Hypothalamus (tissue), 51 donors: ENCODE measurements around the gene CGB1.
A peak's percentile ranks its signal among the peaks of the same experiment; 100 is the strongest.
"Not testable (repeated sequence)": the region's sequence is repeated elsewhere in the genome, so short reads cannot be mapped to it uniquely, and the experiment has no call there.

Experiments used
- DNase-seq, 51 donors: peaks; one replicate each; lab custom pipeline; 2025; lab: John Stamatoyannopoulos, UW

The CGB1 gene

GRCh38 chr19:49036815-49037214, at the start of gene CGB1:
Gene CGB1 (minus strand): TSS chr19:49036895. CDS start chr19:49036711, 184 bp downstream.
- not testable (repeated sequence) for DNase-seq

- DNase-seq, result no peak
These were observed 49.6 kb upstream of the CGB1 start for GRCh38 chr19:49086296-49086695.

DNA sequence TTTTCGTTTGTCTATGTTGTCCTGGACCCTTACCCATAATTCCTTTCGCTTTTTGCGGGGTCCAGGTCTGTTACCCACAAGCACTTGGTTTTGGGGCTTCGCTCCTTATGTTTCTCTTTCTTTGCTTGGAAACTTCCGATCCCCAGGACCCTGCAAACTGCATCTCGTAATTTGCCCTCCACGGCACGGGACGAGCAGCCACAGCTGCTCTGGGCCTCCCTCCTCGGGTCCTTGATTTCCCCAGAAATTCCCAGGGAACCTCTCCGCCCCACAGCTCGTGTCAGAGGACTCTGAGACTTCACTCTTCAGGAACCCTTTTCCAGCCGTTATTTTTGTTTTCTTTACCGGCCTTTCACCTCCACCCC, 49.2 kb upstream of the CGB1 start:
- DNase-seq, result no peak

- DNase-seq, result peak; percentile 86 to 100 (median 97)
These were observed 48.5 kb upstream of the CGB1 start, which contains the start of gene SNRNP70 for GRCh38 chr19:49085020-49085867. Gene SNRNP70 (plus strand): TSS chr19:49085451. CDS start chr19:49086415, 964 bp downstream.

GRCh38 chr19:49084206-49085019, 47.7 kb upstream of the CGB1 start:
- DNase-seq, result peak in 1 of 51 donors; percentile 17

DNA sequence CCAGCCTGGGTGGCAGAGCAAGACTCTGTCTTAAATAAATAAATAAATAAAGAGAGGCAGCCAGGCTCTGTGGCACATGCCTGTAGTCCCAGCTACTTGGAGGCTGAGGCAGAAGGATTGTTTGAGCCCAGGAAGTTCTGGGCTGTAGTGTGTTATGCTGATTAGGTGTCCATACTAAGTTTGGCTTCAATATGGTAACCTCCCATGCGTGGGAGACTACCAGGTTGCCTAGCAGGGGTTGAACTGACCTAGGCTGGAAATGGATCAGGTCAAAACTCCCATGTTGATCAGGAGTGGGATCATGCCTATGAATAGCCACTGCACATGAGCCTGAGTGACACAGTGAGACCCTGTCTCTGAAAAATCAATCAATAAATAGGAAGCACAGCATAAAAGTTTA, 44.6 kb upstream of the CGB1 start:
- DNase-seq, result no peak

DNA sequence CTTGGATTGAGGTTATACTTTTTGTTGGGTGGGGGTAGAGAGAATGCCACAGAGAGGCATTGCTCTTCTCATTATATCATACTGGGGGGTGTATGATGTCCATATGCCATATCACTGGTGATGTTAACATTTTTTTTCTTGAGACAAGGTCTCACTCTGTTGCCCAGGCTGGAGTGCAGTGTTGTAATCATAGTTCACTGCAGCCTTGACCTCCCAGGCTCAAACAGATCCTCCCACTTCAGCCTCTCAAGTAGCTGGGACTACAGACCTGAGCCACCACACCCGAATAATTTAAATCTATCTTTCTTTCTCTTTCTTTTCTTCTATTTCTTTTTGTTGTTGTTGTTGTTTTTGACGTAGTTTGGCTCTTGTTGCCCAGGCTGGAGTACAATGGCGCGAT, 43.7 kb upstream of the CGB1 start:
- no peak for DNase-seq

DNA sequence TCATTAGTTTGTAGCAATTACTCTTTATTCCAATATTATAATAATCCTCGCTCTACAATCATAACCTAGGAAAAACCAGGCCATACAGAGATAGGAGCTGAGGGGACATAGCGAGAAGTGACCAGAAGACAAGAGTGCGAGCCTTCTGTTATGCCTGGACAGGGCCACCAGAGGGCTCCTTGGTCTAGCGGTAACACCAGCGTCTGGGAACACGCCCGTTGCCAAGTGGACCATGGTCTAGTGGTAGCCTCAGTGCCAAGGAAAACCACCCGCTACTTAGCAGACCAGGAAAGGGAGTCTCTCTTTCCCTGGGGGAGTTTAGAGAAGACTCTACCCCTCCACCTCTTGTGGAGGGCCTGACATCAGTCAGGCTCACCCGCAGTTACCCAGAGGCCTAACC, 38.2 kb upstream of the CGB1 start:
- peak in 35 of 51 donors; percentile 1 to 74 (median 29) for DNase-seq

- DNase-seq, result no peak
These were observed 37.1 kb upstream of the CGB1 start for GRCh38 chr19:49073514-49074378.

DNA sequence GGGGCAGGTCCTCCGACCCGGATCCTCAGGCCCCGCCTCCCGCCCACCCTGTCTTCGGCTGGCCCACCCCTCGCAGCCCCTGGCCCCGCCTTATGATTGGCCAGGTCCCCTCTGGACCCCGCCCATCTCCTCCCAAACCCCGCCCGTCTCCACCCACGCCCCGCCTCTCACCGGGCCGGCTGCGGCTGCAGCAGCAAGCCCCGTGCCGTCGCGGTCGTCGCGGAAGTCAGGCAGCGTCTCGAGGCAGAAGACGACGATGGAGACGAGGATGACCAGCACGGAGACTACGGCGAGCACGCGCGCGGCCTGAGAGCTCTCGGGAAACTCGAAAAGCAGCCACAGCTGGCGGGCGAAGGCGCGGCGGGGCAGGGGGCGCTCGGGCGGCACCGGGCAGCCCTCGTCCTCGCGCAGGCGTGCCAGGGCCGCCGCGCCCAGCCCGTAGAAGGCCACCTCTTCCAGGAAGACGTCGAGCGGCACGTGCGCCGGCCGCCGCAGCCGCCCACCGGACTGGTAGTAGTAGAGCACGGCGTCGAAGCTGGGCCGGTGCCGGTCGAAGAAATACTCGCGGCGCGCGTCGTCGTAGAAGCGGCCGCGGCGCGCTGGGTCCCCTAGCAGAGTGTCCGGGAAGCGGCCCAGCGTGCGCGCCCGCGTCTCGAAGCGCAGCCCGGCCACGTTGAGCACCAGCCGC, 35.3 kb upstream of the CGB1 start:
- no peak for DNase-seq

DNA sequence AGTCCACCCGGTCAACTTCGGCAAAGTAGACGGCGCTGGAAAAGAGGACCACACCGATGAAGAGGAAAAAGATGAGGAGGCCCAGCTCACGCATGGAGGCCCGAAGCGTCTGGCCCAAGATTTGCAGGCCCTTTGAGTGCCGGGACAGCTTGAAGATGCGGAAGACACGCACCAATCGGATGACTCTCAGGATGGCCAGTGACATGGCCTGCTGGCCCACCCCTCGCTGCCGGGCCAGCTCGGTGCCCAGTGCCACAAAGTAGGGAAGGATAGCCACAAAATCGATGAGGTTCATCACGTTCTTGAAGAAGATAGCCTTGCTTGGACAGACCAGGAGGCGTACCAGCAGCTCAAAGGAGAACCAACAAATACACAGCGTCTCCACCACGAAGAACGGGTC, 33.7 kb upstream of the CGB1 start:
- no peak for DNase-seq

GRCh38 chr19:49069026-49069425, 32.3 kb upstream of the CGB1 start:
- DNase-seq, result no peak

DNA sequence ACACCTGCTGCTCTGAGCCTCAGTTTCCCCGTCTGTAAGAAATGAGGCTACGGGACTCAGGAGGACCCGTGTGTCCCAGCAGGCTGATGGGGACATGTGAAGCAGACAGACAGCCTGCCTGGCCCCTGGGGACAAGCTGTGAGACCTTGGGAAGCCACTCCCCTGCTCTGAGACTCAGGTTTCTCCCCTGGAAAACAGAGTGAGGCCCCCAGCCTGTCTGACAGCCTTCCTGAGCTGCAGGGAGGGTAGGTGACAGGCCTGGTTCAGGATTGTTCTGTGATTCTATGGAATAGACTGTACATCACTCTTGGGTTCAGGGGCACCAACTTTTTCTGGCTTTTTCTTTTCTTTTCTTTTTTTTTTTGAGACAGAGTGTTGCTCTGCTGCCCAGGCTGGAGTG, 30.9 kb upstream of the CGB1 start:
- DNase-seq, result no peak

DNA sequence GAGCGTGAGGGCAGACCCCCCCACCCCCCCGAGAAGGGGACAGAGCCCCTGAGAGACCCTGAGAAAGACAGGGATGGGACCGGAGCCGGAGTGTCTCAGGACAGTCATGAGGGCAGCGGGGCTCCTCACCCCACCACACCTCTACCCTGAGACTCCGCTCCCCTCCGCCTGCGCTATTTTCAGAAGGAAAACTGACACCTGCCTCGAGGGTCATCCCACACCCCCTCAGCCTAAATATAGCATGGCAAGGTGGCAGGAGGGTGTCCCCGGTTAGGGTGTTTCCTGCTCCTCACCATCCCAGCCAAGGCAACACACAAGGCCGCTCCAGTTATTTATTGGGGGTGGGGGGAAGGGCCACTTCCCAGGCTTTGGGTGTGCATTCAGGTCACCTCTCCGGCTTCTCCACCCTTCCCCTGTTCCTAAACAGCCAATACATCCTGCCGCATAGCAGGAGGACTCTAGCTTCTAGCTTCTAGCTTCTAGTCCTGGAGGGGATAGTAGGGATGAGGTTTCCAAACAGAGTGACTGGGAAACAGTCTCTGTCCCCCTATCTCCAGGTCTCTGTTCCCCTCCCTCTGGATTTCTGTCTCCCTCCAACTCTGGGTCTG, 29.3 kb upstream of the CGB1 start:
- no peak for DNase-seq

GRCh38 chr19:49064768-49065611, 28.3 kb upstream of the CGB1 start, which contains the start of gene NTF4:
Gene NTF4 (minus strand): TSS chr19:49064818. CDS start chr19:49061997, 2,821 bp downstream.
- no peak for DNase-seq

- DNase-seq, result no peak
These were observed 27.4 kb upstream of the CGB1 start for GRCh38 chr19:49064029-49064629.

GRCh38 chr19:49061445-49061844, 24.8 kb upstream of the CGB1 start:
- no peak for DNase-seq

- DNase-seq, result no peak
These were observed 24.3 kb upstream of the CGB1 start for GRCh38 chr19:49061000-49061399.
